CD4-positive, alpha-beta T cell treated with Interferon alpha-2 for 1 hour (primary cell): ENCODE measurements around the gene LARGE2.

Experiments
- DNase-seq, 2 donors: peaks; one replicate each; pipeline ENCODE4 v3.0.0-alpha.2; 2020 to 2022

LARGE2 gene

DNA sequence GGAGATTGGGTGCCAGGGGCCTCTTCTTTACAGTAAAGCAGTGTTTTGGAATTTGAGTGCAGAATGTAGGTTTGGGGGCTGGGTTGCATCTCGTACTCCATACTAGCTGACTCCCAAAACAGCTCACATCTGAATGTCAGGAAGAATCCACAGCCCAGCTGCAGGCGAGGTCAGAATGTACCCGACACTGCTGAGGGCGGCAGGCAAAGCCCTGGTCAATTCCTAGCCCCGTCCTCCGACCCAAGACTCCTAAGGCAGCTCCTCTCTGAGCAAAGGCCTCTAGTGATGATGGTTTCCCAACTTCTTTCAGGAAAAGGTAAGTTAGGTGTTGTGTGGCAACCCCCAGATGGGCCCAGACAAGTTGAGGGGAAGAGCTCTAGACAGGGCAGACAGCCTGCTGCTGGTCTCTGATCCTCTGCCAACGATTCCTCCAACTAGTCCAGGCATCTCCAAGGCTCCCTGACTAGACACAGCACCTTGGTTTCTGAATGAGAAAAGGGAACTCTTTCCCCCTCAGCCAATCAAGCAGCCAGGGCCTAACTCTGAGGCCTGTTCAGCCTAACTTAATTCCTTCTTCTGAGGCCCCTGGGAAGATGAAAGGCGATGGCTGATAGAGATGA, 8.6 kb downstream of the LARGE2 start:
- no peak for DNase-seq

DNA sequence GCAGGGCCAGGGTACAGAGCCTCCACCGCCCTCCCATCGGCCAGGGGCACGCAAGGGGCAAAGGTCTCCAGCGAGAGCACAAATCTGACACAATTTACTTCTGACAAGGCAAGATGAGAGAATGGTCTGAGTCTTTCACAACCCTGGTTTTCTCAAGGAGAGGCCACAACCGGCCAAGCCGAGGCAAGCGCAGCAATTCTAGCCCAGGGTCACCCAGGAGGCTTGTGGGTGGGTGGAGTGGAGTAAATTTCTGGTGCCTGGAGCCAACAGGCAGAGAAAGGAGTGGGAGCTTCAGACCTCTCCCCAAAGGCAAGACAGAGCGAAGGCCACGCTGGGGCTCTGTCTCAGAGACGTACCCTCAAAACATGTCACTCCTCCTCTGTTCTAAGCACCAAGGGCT, 9.3 kb downstream of the LARGE2 start:
- DNase-seq = no peak

DNA sequence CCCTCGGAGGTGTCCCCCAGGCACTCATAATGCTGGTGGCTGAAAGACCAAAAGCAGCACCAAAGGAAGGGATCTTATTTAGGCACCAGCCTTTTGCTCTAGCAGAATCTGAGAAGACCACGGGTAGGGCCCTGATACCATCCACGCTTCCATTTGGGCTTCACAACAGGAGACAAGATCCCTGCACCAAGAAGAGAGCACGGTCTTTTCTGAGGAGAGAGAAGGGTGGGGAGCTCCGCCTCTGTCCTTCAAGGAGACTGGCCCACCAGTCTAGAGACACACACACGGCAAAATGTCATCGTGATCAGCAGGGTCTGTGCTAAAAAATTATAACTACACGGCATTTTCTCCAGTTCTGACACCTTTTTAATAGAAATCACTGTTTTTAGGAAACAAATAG, 9.8 kb downstream of the LARGE2 start:
- no peak for DNase-seq

DNA sequence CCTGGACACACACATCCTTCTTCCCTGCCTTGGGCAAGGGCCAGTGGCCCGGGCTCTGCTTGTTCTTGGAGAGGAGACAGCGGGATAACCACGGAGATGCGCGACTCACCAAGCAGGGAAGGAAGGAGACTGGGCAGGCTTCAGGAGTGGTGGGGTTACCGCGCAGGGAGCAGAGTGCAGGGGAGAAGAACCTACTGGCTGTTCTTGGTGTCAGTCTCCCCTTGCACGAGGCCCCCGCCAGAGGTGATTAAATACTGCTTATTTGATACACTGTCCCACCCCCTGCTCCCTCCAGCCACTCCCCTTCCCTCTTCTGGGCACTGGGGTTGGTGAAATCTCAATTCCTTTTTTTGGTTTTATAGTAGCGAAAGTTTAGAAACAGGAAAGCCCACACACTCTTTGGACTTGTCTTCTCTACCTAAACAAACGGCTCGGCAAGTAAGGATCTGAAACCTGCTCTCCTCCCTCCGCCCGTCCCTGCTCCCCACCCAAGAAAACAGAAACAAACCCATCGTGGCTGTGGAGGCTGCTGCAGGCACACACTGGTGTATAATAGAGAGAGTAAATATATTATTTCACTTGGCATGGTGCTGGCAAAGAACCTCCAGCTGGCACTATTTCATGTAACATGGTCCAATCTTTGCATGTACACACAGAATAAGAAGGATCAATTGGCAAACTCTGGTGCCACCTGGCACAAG, 10.8 kb downstream of the LARGE2 start:
- peak in 1 of 2 donors; percentile 60 for DNase-seq

DNA sequence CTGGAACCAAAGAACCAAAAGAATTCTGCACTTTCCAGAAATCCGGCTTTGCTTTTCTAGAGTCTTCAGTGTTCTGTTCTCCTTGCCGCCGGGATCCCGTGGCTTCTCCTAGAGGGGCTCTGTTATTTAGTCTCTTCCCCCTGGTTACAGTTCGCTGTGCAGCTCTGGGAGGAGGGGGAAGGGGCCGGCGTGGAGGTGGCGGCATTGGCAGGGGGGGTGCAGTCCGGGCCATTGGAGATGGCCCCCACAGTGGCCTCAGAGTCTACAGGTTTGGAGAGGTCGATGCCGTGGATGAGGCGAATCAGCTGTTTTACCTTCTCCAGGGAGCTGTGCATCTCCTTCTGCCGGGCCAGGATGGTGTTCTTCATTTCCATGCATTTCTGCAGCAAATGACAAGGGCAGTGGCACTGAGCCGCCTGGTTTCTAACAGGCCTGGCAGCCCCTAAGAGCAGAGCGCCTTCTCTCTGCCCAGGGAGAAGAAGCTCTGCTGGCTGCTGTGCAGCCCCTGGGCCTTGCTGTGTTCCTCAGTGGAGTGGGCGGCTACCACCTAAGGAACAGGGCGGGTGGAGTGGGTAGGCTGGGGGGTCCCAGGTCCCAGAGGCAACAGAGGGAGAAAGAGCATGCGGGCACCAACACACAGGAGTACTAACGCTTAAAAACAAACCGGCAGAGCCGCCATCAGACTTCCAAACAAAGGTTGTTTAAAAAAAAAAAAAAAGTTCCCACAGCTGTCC, 11.6 kb downstream of the LARGE2 start:
- DNase-seq = no peak

DNA sequence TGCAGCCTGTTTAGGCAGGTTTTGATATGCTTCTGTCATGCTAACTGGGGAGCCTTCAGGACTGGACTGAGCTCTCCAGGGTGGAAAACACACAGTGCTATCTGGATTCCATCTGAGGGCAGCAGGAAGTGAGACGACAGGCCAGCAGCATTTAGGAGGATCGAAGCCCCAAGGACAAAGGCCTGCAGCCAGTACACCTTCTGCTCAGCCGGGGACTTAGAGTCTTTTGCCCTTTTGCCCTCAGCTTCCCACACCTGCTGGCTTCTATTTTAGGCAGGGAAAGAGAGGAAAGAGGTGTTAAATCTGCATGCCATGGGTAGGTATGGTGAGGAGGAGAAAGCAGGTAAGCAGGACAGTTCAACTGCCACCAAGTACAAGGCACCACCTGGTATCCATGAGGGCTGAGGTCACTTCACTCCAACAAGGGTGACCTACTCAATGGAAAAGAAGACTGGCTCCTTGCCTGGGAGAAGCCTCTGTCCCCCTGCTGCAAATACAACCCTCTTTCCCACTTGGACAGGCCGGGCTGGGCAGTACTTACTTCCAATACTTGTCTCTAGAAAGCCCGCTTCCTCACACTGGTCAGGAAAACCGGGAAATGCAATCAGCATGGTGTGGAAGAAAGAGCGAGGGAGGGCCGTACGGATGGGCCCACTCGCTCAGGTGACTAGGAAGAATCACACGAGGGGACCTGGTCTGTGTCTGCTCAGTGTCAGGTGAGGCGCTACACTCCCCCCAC, 12.3 kb downstream of the LARGE2 start:
- DNase-seq = no peak

DNA sequence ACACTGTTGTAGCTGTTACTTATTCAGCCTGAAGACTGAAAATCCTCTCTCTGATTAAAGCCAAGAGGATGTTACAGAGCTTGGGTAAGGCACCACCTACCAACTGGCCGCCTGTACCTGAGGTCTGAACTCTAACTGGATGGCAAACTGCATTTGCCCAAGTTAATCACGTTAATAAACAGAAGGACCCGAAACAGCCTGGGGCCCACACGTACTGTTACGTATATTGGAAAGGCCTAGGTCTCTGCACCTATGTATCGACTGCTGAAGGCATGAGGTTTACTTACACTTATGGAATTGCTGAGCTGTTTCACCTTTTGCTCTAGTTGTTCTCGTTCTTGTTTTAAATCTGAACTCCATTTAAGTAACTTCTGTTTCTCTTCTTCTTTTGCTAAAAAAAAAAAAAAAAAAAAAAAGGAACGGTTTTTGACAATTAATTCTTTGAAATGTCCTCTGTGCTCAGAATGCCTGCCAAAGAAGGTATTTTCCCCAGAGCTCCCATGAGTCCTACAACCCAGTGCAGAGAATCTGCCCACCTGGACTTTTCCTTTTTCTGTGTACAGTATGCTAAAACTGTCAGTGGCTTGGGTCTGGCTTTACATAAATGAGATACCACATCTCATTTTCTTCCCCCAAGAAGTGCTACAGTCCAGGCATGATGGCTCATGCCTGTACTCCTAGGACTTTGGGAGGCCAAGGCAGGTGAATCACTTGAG, 13.1 kb downstream of the LARGE2 start:
- no peak for DNase-seq

DNA sequence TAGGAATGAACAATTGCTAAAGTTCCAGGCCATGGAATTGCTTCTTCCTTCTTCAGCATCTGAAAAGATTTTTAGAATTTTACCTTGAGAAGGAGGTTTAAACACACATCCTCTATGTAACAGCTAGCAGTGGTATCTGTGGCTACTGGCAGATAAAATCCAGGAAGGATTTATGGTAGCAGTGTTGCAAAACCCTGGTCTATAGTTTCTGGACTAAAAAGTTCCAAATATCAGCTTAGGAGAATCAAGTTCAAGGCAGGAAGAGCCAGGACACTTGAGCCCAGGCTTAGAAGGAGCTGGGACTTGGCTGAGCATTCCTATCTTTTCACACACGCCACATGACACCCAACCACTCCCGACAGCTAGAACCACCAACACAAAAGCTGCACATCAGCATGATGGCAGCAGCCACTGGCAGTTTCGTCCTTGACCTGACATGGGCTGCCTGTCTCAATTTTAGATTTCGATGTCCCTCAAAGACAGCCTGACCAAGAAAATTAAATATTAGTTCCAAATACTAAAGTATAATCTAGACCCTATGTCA, 14.1 kb downstream of the LARGE2 start:
- no peak for DNase-seq

DNA sequence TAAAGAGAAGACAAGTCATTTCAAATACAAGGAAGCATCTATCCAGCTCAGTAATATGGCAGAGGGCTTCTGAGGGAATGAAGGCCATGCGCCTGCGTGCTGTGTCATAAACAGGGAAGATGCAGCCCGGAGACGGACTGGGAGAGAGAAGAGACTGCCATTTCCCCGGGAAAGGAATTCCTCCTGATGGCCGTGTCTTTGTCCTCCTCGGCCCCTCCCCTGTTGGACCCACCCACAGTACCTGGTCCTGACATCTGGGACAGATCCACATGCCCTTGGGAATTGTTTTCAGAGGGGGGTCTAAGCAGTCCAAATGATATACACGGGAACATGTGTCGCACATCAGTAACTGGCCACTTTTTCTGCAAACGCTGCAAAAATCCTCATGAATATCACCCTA, 15.5 kb downstream of the LARGE2 start:
- no peak for DNase-seq

DNA sequence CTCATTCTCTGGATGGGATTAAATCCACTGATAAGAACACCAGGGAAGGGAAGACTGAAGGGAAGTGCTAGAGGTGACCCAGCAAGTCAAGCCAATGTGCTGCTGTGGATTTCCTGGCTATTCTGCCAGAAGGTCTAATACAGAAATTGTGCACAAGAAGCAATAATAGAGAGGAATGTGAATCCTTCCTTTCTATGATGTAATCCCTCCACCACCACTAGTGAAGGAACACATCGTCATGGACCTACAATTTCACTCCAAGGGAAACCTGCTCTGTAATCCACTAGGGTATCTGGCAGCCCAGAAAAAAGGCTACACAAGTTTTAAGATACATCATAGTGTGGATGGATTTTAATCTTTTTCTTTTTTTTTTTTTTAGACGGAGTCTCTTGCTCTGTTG, 17.4 kb downstream of the LARGE2 start:
- no peak for DNase-seq

DNA sequence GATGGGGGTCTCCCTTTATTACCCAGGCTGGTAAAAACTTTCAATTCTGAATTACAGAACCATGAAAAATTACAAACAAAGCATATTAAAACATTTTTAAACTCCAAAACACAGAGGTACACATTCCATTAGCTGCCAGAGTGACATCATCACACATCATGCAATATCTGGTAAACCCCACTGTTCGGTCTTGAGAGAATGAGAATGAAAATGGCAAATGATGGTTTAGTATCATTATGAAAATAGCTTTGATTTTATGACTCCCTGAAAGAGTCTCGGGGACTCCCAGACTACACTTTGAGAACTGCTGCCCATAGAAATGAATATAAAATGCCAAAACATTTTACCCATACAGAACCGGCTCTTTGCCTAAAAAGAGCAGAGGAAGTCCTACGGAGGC, 18.8 kb downstream of the LARGE2 start:
- no peak for DNase-seq

DNA sequence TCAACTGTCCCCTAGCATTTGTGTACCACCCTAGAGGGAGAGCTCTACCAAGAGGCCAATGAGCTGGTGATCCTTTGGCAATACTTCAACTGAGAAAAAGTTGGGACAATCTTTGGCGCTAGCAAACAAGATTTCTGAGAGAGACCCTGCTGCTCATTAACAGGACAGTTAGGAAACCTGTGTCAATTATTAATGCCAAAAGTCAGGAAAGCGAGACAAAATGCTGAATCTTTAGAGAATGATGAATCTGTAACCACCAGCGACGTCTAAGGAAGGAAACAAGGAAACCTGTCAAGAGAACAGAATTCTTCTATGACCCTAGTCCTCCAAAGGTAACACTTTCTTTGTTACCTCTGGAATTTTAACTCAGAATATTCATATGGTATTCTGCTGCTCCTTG, 19.9 kb downstream of the LARGE2 start:
- no peak for DNase-seq

DNA sequence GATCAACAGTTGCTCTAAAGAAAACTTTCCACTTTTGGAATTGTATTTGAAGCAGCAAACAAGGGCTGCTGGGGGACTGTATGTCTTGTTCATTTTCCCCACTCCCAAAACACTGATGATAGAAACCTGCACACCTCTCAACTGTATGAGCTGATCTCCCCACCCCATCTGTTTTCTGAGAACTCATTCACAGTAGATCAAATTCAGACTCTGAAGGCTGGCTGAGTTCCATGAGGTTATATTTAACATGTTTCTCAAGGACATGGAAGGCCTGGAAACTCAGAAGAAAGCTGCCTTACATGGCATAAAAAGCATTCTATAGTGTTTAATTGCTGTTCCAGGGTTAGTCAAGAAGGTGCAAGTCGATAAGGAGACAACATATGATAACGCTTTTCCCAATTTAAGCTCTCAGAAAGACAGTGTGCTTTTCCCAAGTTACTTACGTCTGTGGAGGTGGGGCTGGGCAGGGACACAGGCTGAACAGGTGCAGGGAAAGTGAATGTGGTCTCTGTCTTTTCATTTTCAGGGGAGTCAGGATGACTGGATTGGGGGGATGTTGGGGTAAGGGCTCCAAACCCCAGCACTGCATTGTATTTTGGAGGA, 23.0 kb downstream of the LARGE2 start:
- no peak for DNase-seq

DNA sequence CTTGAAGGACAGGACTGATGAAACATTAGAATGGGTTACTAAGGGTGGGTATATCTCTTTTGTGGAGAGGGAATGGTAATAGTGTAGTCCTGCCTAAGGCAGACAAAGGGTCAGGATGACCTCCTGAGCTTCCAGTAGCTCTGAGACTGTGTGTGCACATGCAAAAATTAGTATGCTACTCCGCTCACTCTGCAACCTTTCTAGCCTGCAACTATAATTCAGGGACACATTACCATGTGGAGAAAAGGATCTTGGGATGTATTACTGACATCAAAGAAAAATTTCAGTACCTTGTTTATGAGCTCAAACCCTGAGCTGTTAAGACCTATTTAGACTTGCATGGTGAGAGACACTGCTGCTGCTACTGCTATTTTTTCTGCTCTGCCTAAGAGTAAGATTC, 25.4 kb downstream of the LARGE2 start:
- DNase-seq = no peak

DNA sequence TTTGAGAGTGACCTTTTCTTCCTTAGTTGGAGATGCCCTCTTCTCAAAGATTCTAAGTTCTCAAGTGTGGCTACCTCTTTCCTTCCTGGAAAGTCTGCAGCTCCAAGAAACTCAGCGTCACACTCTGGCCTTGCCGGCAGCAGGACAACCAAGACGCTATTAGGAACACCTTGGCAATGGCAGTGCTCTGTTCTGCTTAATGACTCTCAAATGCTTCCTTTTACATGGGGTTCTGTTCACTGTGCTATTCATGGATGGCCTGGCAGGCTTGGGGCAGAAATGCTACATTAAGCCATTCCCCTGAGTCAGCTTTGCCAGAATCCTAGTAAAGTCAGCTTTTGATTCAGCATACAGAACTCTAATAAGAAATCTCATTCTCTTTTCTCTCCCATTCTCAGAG, 25.9 kb downstream of the LARGE2 start:
- DNase-seq = no peak

DNA sequence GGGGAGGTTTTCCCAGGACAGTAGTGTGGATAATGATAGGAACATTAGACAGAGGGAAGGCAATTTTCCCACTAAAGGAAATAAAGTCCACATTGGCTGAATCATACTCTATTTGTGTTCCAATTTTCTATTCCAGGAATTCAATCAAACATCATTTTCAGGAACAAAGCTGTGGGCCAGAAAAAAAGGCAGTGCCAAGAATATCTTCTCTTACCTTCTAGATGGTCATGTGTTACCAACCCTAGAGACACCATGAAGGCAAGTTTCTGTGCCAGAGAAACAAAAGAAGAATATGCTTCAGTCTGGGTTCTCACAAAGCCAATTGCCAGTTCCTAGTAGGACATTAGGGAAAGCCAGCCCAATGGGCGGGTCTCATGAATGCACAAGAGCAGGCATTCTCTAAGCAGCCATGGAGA, 27.5 kb downstream of the LARGE2 start:
- DNase-seq = no peak

DNA sequence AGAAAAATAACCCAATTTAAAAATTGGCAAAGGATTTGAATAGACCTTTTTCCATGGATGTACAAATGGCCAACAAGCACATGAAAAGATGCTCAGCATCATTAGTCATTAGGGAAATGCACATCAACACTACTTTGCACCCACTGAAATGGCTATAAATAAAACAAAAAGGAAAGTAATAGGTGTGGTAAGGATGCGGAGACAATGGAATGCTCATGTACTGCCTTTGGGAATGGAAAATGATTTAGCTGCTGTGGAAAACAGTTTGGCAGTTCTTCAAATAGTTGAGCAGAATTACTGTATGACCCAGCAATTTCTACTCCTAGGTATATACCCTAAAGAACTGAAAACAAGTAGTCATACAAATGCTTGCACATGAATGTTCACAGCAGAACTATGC, 37.4 kb downstream of the LARGE2 start:
- no peak for DNase-seq

DNA sequence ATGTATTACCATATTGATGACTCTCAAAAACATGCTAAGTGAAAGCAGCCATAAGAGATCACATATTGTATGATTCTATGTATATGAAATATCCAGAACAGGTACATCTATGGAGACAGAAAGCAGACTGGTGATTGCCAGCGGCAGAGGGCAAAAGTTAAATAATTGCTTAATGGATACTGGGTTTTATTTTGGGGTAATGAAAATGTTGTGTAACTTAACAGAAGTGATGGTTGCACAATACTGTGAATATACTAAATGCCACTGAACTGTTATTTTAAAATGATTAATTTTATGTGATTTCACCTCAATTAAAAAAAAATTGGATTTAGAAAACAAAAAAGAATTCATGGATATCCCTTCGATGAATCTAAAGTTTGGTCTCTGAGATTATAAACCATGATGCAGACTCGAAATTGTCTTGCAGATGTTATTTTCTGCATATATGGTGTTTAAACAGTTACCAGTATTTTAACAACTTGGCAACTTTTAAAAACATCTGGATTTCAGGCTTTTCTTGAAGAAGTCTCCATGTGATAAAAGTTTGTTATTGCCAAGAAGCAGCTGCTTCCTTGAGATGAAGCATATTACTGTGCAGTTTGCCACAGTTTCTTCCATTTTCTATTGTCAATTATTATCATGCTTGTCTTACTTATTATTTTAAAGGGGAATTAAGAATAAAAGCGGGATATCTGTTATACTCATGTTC, 38.1 kb downstream of the LARGE2 start:
- no peak for DNase-seq

DNA sequence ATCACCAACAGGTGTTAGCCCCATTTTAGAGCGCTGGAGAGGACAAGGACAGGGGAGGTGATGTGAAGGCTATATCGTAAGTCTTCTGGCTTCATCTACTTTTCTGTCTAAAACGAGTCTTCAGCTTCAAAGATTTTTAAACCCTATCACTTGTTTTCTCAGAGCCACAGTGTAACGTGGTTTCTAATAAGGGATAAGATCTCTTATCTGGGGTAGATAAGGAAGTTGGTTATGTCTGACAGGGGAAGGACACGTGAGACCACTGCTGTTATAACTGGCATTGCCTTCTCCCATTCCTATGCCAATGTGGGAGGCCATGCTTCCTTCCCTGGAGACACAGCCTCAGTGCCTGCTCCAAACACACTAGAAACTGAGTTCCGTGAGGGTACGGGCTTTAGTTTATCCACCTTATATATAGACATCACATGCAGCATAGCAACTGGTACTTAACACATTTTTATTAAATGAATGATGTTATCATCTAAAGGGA, 39.3 kb downstream of the LARGE2 start:
- no peak for DNase-seq

DNA sequence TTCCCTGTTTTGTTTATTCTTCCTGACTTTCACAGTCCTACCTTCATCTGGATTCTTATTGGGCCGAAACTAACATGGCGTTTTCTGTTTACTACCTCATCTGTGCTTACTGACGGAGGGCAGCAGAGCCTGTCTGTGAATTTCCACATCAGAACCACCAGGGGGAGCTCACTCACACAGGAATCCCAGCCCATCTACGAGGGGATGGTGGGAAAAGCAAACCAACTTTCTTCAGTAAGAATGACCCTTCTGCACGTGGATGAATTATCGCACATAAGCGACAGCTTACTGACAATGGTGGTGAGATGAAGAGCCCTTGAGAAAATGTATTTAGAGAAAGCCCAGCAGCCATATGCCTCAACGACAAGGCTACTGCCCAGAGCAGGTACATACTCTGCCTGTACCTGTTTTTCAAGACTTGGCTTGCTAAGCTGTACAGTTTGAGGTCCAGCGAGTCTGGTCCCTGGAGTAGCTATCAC, 42.5 kb downstream of the LARGE2 start:
- DNase-seq = peak; percentile 59 to 78

DNA sequence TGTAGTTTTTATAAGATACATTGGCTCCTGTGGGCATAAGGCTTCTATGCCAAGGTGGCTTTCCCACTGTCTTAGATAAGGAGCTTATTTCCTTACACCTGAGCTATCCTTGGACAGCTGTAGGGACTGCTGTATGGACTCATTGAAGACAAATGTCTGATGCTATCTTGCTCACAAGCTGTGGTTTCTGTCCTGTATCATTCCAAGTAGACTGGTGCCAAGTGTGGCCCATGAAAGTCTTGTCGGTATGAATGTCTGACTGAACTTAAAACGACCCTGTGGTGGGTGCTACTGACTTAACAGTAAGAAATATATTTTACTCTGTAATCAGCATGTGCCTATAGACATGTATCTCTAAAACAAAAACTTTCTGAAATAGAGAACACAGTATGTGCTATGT, 45.0 kb downstream of the LARGE2 start:
- no peak for DNase-seq
